Liver (tissue), 9 donors: ENCODE measurements around the gene ZMYM4. TPM values are rescaled to one million over a fixed set of nuclear protein-coding genes. Genes with fewer than 3 reads are reported as not detected.
A peak's percentile ranks its signal among the peaks of the same experiment; 100 is the strongest.

ENCODE experiments used
- DNase-seq: peaks from one replicate; pipeline ENCODE4 v3.0.0-alpha.2; 2017; ENCODE audit warnings: low spot score
- H3K27ac ChIP-seq, 2 donors: one replicate each; pipeline ENCODE4 v1.7.0; 2013; ENCODE audit warnings: inconsistent platforms in 2 of 2, low read length in 2 of 2, control low read depth in 1 of 2, low read depth in 1 of 2, mild to moderate bottlenecking in 1 of 2
- H3K27me3 ChIP-seq, 4 donors: one replicate each; pipeline versions ENCODE4 v1.6.1 to v1.7.0; 2013; ENCODE audit warnings: low read length in 3 of 4, inconsistent platforms in 1 of 4, mild to moderate bottlenecking in 1 of 4, moderate library complexity in 1 of 4; ENCODE audit not compliant: control insufficient read depth in 4 of 4, insufficient read depth in 4 of 4
- H3K36me3 ChIP-seq, 4 donors: one replicate each; pipeline versions ENCODE4 v1.6.1 to v1.7.0; 2013; ENCODE audit warnings: low read length in 3 of 4, mild to moderate bottlenecking in 3 of 4, low read depth in 1 of 4, moderate library complexity in 1 of 4; ENCODE audit not compliant: control insufficient read depth in 4 of 4, insufficient read depth in 3 of 4
- H3K4me1 ChIP-seq, 4 donors: one replicate each; pipeline versions ENCODE4 v1.6.1 to v1.7.0; 2013; ENCODE audit warnings: low read length in 3 of 4, mild to moderate bottlenecking in 3 of 4, moderate library complexity in 1 of 4; ENCODE audit not compliant: control insufficient read depth in 4 of 4, insufficient read depth in 4 of 4
- H3K4me3 ChIP-seq, 3 donors: one replicate each; pipeline versions ENCODE4 v1.6.1 to v1.7.0; 2013; ENCODE audit warnings: low read length in 3 of 3, control low read depth in 1 of 3, low read depth in 1 of 3, mild to moderate bottlenecking in 1 of 3
- H3K9ac ChIP-seq, 2 donors: one replicate each; pipeline ENCODE4 v1.7.0; 2013; ENCODE audit warnings: low read length in 2 of 2, mild to moderate bottlenecking in 2 of 2, moderate library complexity in 2 of 2, control low read depth in 1 of 2, low read depth in 1 of 2
- H3K9me3 ChIP-seq, 4 donors: one replicate each; pipeline versions ENCODE4 v1.6.1 to v1.7.0; 2013; ENCODE audit warnings: low read length in 3 of 4; ENCODE audit not compliant: control insufficient read depth in 4 of 4
- ATF3 ChIP-seq: IDR thresholded peaks from 2 replicates; pipeline ENCODE4 v1.6.1; 2016; ENCODE audit warnings: antibody characterized with exemption
- EGR1 ChIP-seq, 2 donors: IDR thresholded peaks; 2 replicates each; pipeline ENCODE4 v1.6.1; 2016 to 2018; ENCODE audit warnings: antibody characterized with exemption in 2 of 2, low read depth in 2 of 2
- FOXA1 ChIP-seq: IDR thresholded peaks from 2 replicates; pipeline ENCODE4 v1.6.1; 2016; ENCODE audit warnings: antibody characterized with exemption
- FOXA2 ChIP-seq: IDR thresholded peaks from 2 replicates; pipeline ENCODE4 v1.6.1; 2016; ENCODE audit warnings: antibody characterized with exemption
- GABPA ChIP-seq, 2 donors: IDR thresholded peaks in 1 of 2; conservative IDR thresholded peaks in 1 of 2; 2 replicates each; pipeline ENCODE4 v1.6.1; 2016; ENCODE audit warnings: antibody characterized with exemption in 2 of 2, mild to moderate bottlenecking in 1 of 2, moderate library complexity in 1 of 2
- HNF4A ChIP-seq, 2 donors: conservative IDR thresholded peaks; 2 replicates each; pipeline ENCODE4 v1.6.1; 2016; ENCODE audit warnings: antibody characterized with exemption in 2 of 2, mild to moderate bottlenecking in 2 of 2
- HNF4G ChIP-seq: IDR thresholded peaks from 2 replicates; pipeline ENCODE4 v1.6.1; 2016; ENCODE audit warnings: antibody characterized with exemption
- JUND ChIP-seq, 2 donors: IDR thresholded peaks; 2 replicates each; pipeline ENCODE4 v1.6.1; 2016; ENCODE audit warnings: antibody characterized with exemption in 2 of 2
- NR2F2 ChIP-seq: IDR thresholded peaks from 2 replicates; pipeline ENCODE4 v1.6.1; 2016; ENCODE audit warnings: antibody characterized with exemption
- RAD21 ChIP-seq, 2 donors: IDR thresholded peaks; 2 replicates each; pipeline ENCODE4 v1.6.1; 2016; ENCODE audit warnings: antibody characterized with exemption in 2 of 2, mild to moderate bottlenecking in 2 of 2
- RXRA ChIP-seq, 2 donors: IDR thresholded peaks; 2 replicates each; pipeline ENCODE4 v1.6.1; 2017 to 2018; ENCODE audit warnings: antibody characterized with exemption in 2 of 2, mild to moderate bottlenecking in 1 of 2
- SP1 ChIP-seq: IDR thresholded peaks from 2 replicates; pipeline ENCODE4 v1.6.1; 2018; ENCODE audit warnings: antibody characterized with exemption, mild to moderate bottlenecking
- TAF1 ChIP-seq: conservative IDR thresholded peaks from 2 replicates; pipeline ENCODE4 v1.6.1; 2016; ENCODE audit warnings: antibody characterized with exemption, mild to moderate bottlenecking
- YY1 ChIP-seq: IDR thresholded peaks from 2 replicates; pipeline ENCODE4 v1.6.1; 2016; ENCODE audit warnings: antibody characterized with exemption, mild to moderate bottlenecking
- WGBS: extraction: QIAGEN DNeasy Blood & Tissue Kit; methylation state at CpG from one replicate; pipeline ENCODE4 v1.1.7; 2013; 5-methylcytosine and 5-hydroxymethylcytosine counted together
- polyA plus RNA-seq, 2 donors: library from polyadenylated mRNA; stranded (reverse) in 1 of 2; unstranded in 1 of 2; fragments of 200-250 nt in 1 of 2; fragments of >200 nt in 1 of 2; fragmentation: Nextera tagmentation in 1 of 2; extraction: Ambion mirVana in 1 of 2; gene quantifications; one replicate each; pipeline versions ENCODE4 v1.2.1 to v1.2.3, GENCODE V29; 2013 to 2015
- total RNA-seq, 2 donors: library from RNA; depleted of rRNA; stranded (reverse); fragments of >200 nt; gene quantifications; one replicate each; pipeline ENCODE4 v1.2.3, GENCODE V29; 2014
- TF ChIP-seq, protein P1 (sequence below): IDR thresholded peaks from 2 replicates; pipeline ENCODE4 v1.6.1; 2016; ENCODE audit warnings: antibody characterized with exemption, mild to moderate bottlenecking
- TF ChIP-seq, protein P2 (sequence below): IDR thresholded peaks from 2 replicates; pipeline ENCODE4 v1.6.1; 2016; ENCODE audit warnings: antibody characterized with exemption
- TF ChIP-seq, protein P3 (sequence below): IDR thresholded peaks from 2 replicates; pipeline ENCODE4 v1.6.1; 2016; ENCODE audit warnings: antibody characterized with exemption
- TF ChIP-seq, protein P4 (sequence below): fragments of 150-350 bp; IDR thresholded peaks from 2 replicates; pipeline ENCODE4 v1.5.1; 2017; ENCODE audit warnings: improper control_type of control experiment, low read depth, low read length; ENCODE audit not compliant: missing input control
- donor health status: healthy.
- donor health status: healthy.
- donor health status: healthy.
- donor health status: healthy.
- donor health status: healthy.

ZMYM4 gene
- total and polyA plus RNA-seq, 4 donors = 5.3 to 16.8 (median 10.5) TPM

DNA sequence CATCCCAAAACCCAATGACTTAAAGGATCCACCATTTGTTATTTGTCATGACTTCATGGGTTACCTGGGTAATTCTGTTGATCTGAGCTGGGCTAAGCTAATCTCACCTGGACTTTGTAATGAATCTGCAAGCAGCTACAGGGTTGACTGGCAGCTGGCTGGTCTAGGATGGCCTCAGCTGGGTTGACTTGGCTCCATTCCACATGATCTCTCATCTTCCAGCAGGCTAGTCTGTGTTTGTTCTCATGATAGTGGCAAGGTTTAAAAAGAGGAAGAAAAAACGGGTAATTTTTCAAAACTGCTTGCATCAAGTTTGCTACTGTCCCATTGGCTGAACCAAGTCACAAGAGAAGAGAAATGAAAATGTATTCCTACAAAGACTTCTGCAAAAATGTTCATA lies 24.8 kb upstream of the ZMYM4 start:
- Histone ChIP-seq H3K36me3 (no peaks in the 10 kb centered on the region), H3K4me1 (peaks cover 0 to 5% (median 2%) of the 10 kb centered on the region in 4 donors), H3K9me3 (no peaks in the 10 kb centered on the region), H3K9ac (no peak overlapping the region), H3K4me3 (no peak overlapping the region), H3K27me3 (no peaks in the 10 kb centered on the region), H3K27ac (peak overlapping the region; percentile 6 to 46)
- 7% methylated on average over 1 of the region's 1 CpG for WGBS
- TF ChIP-seq ATF3 (no peak), GABPA (IDR thresholded peaks at IDR 0.05 in 1 of 2, conservative IDR thresholded peaks at IDR 0.05 in 1 of 2) (no peak), RAD21 (IDR thresholded peaks at IDR 0.05) (peak; percentile 40 to 47), RXRA (IDR thresholded peaks at IDR 0.05) (peak; percentile 61 to 66), EGR1 (IDR thresholded peaks at IDR 0.05; ENCODE audit: low read depth in 2 of 2) (no peak), JUND (IDR thresholded peaks at IDR 0.05) (peak; percentile 20 to 42), FOXA1 (no peak), HNF4A (conservative IDR thresholded peaks at IDR 0.05) (peak; percentile 86 to 91), SP1 (peak; percentile 83), FOXA2 (peak; percentile 6), TAF1 (no peak), NR2F2 (no peak), YY1 (peak; percentile 57), HNF4G (peak; percentile 76)
- TF ChIP-seq, protein P1, sequence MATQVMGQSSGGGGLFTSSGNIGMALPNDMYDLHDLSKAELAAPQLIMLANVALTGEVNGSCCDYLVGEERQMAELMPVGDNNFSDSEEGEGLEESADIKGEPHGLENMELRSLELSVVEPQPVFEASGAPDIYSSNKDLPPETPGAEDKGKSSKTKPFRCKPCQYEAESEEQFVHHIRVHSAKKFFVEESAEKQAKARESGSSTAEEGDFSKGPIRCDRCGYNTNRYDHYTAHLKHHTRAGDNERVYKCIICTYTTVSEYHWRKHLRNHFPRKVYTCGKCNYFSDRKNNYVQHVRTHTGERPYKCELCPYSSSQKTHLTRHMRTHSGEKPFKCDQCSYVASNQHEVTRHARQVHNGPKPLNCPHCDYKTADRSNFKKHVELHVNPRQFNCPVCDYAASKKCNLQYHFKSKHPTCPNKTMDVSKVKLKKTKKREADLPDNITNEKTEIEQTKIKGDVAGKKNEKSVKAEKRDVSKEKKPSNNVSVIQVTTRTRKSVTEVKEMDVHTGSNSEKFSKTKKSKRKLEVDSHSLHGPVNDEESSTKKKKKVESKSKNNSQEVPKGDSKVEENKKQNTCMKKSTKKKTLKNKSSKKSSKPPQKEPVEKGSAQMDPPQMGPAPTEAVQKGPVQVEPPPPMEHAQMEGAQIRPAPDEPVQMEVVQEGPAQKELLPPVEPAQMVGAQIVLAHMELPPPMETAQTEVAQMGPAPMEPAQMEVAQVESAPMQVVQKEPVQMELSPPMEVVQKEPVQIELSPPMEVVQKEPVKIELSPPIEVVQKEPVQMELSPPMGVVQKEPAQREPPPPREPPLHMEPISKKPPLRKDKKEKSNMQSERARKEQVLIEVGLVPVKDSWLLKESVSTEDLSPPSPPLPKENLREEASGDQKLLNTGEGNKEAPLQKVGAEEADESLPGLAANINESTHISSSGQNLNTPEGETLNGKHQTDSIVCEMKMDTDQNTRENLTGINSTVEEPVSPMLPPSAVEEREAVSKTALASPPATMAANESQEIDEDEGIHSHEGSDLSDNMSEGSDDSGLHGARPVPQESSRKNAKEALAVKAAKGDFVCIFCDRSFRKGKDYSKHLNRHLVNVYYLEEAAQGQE = peak; percentile 50
- TF ChIP-seq, protein P2, sequence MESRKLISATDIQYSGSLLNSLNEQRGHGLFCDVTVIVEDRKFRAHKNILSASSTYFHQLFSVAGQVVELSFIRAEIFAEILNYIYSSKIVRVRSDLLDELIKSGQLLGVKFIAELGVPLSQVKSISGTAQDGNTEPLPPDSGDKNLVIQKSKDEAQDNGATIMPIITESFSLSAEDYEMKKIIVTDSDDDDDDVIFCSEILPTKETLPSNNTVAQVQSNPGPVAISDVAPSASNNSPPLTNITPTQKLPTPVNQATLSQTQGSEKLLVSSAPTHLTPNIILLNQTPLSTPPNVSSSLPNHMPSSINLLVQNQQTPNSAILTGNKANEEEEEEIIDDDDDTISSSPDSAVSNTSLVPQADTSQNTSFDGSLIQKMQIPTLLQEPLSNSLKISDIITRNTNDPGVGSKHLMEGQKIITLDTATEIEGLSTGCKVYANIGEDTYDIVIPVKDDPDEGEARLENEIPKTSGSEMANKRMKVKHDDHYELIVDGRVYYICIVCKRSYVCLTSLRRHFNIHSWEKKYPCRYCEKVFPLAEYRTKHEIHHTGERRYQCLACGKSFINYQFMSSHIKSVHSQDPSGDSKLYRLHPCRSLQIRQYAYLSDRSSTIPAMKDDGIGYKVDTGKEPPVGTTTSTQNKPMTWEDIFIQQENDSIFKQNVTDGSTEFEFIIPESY = peak; percentile 29
- TF ChIP-seq, protein P3, sequence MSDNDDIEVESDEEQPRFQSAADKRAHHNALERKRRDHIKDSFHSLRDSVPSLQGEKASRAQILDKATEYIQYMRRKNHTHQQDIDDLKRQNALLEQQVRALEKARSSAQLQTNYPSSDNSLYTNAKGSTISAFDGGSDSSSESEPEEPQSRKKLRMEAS = peak; percentile 22
- TF ChIP-seq, protein P4, sequence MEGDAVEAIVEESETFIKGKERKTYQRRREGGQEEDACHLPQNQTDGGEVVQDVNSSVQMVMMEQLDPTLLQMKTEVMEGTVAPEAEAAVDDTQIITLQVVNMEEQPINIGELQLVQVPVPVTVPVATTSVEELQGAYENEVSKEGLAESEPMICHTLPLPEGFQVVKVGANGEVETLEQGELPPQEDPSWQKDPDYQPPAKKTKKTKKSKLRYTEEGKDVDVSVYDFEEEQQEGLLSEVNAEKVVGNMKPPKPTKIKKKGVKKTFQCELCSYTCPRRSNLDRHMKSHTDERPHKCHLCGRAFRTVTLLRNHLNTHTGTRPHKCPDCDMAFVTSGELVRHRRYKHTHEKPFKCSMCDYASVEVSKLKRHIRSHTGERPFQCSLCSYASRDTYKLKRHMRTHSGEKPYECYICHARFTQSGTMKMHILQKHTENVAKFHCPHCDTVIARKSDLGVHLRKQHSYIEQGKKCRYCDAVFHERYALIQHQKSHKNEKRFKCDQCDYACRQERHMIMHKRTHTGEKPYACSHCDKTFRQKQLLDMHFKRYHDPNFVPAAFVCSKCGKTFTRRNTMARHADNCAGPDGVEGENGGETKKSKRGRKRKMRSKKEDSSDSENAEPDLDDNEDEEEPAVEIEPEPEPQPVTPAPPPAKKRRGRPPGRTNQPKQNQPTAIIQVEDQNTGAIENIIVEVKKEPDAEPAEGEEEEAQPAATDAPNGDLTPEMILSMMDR = no peak
- peak; percentile 50 for DNase-seq
